HepG2 (cell line): ENCODE results near the gene ARHGAP15.

Source experiments
- ATF2 ChIP-seq: sonication (generic); formaldehyde crosslinking; IDR thresholded peaks from 2 replicates; pipeline ENCODE4 v1.4.0; 2020; ENCODE audit warnings: missing genetic modification reagents
- EP300 ChIP-seq, 3 experiments: sonication (generic) in 1 of 3; formaldehyde crosslinking in 1 of 3; IDR thresholded peaks; 2 replicates each; pipeline versions ENCODE4 v1.5.1 to v1.6.1; 2011 to 2020; ENCODE audit warnings: low read depth in 2 of 3, low read length in 2 of 3, borderline replicate concordance in 1 of 3, improper control_type of control experiment in 1 of 3, mild to moderate bottlenecking in 1 of 3, missing genetic modification reagents in 1 of 3, moderate library complexity in 1 of 3
- FOSL2 ChIP-seq: sonication (generic); formaldehyde crosslinking; IDR thresholded peaks from 2 replicates; pipeline ENCODE4 v1.4.0; 2020; ENCODE audit warnings: missing genetic modification reagents
- KDM4B ChIP-seq: sonication (generic); formaldehyde crosslinking; IDR thresholded peaks from 2 replicates; pipeline ENCODE4 v1.4.0; 2020; ENCODE audit warnings: missing genetic modification reagents
- TAF1 ChIP-seq: sonication (generic); formaldehyde crosslinking; IDR thresholded peaks from 2 replicates; pipeline ENCODE4 v1.4.0; 2020; ENCODE audit warnings: missing genetic modification reagents
- ZC3H13 ChIP-seq: sonication (generic); formaldehyde crosslinking; IDR thresholded peaks from 2 replicates; pipeline ENCODE4 v1.8.1; 2023; ENCODE audit warnings: mild to moderate bottlenecking, missing genetic modification reagents, moderate library complexity
- ZKSCAN1 ChIP-seq: fragments of 150-350 bp; IDR thresholded peaks from 2 replicates; pipeline ENCODE4 v1.6.1; 2014; ENCODE audit warnings: low read length
- ZNF574 ChIP-seq: sonication (generic); formaldehyde crosslinking; IDR thresholded peaks from 2 replicates; pipeline ENCODE4 v1.4.0; 2020; ENCODE audit warnings: missing genetic modification reagents

DNA sequence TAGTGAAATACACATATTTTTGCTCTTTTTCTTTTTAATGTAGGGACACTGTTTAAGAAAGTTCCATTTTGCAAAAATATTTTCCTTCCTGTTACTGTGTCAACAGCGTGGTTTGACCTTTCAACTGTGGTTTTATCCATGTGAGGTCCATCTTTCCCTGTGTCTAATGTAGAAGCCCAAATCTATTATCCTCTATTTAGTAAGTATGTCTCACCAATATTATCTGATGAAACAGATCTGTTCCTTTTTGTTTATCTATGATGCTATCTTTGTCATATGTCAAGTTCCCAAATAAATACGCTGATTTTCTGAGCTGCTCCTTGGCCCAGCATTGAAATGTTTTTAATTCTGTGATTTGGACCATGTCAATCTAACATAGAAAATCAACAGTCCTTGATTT is 3.5 kb upstream of the ARHGAP15 start:
- TF ChIP-seq ZC3H13 (CRISPR knock-in tag) (no peak), ZKSCAN1 (no peak), EP300 (IDR thresholded peaks at IDR 0.05; ENCODE audit: low read depth in 2 of 2, low read length in 2 of 2) (no peak), EP300 (CRISPR knock-in tag; IDR thresholded peaks at IDR 0.05; ENCODE audit: borderline replicate concordance) (no peak), KDM4B (no peak), ATF2 (CRISPR knock-in tag) (no peak), TAF1 (CRISPR knock-in tag) (no peak), FOSL2 (CRISPR knock-in tag) (no peak), ZNF574 (CRISPR knock-in tag) (no peak)
